ENCODE measurements around the gene HDAC4.

- TF ChIP-seq POLR2AphosphoS5 (IDR thresholded peaks at IDR 0.05; ENCODE audit: insufficient read depth in 1 of 2, low read depth in 1 of 2) (no peak), POLR2A (IDR thresholded peaks at IDR 0.05) (no peak), CTCF (IDR thresholded peaks at IDR 0.05) (no peak)
These were observed 333.5 kb downstream of the HDAC4 start for GRCh38 chr2:239067196-239067865.
